GM18520 (cell line): ENCODE measurements around the gene LDB2.

Source experiments
- ATAC-seq: cut with Tn5 transposase; IDR thresholded peaks from one replicate; pipeline ENCODE4 v1.9.1; 2021; ENCODE audit not compliant: unreplicated experiment

Gene LDB2

DNA sequence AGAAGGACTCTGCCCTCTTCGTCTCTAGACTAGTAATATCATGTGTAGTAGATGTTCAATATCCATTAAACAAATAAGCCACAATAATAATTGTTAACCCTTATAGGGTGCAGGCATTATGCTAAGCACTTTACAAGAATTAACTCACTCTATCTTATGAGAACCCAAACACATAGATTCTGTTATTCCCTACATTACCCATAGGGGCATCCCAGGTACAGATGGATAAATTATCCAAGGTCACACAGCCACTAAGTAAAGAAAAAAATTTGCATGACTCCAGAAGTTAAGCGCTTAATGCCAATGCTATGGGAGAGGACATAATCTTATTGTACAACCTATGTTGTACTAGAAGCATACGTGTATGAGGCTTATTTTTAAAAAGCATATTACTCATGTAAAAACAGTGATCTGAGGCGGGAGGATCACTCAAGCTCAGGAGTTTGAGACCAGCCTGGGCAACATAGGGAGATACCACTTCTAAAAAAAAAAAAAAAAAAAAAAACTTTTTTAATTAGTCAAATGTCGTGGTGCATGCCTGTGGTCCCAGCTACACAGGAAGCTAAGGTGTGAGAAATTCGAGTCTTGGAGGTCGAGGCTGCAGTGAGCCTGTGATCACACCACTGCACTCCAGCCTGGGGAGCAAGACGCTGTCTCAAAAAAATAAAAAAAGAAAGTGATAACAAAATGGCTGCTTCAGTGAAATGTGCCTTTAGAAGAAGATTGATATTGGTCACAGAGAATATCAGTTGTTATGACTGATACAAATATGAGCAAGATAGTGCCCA, 13.6 kb downstream of the LDB2 start:
- ATAC-seq = no peak

DNA sequence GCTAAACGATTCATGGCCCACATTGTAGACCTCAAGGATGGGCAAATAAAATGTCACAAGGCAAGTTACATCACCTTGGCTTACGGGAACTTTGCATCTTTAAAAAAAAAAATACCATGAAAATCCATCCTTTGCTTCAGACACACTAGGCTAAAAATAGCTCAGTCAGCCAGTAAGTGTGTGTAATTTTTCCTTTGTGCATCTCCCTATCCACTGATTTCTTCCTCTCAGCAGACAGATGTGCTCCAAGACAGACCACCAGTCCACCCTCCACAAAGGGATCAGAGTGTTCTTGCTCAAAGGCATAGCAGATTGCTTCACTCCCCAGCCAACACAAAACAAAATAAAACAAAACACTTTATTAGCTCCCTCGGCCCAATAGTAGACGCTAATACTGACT, 14.6 kb downstream of the LDB2 start:
- ATAC-seq = no peak

DNA sequence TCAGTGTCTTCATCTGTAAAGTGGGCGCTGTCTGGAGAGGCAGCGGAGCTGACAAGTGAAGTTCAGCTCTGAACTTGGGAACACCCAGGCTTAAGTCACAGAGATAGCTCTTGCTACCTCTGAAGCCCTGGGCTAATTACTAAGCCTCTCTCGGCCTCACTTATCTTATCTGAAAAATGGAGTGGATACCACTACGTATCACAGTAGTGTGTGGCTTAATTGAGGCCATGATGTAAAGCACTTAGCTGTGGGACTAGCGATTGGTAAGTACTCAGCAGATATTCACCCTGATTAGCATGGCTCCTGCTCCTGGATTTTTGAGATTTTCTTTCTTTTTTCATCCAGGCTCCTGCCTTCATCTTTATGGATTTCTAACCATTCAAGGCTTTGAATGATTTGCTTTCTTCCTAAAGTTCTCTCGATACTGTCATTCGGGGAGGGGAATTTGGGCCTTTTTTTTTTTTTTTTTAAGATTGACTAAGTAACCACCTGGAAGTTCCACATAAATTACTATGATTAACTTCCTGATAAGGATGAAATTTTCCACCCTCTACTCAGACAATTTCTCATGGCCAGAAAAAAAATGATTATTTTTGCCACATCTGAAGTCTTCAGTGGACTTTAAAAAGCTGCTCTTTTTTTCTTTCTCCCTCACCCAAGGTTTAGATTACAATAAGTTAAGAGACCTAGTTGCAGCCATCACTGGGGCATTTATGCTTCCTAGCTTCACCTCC, 17.1 kb downstream of the LDB2 start:
- ATAC-seq = no peak

DNA sequence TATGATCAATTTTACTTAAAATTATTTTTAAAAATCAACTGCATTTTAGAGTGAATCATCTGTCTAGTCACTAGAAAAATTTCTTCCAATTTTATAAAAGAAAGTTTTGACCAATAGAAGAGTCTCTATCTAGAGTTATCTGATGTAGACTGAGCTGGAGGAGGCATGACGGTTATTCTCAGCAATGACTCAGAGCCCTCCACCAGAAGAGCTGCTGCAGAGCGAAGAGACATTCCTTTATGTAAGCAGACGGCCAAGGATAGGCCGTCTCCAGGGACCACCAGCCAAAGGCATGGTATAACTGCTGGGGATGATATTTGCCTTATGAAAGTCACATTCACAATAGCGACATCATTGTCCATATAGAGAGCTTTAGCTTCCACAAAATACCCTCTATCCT, 23.0 kb downstream of the LDB2 start:
- ATAC-seq = no peak

GRCh38 chr4:16869594-16870245, 28.7 kb downstream of the LDB2 start:
- no peak for ATAC-seq

GRCh38 chr4:16868674-16869073, 29.8 kb downstream of the LDB2 start:
- ATAC-seq = no peak

DNA sequence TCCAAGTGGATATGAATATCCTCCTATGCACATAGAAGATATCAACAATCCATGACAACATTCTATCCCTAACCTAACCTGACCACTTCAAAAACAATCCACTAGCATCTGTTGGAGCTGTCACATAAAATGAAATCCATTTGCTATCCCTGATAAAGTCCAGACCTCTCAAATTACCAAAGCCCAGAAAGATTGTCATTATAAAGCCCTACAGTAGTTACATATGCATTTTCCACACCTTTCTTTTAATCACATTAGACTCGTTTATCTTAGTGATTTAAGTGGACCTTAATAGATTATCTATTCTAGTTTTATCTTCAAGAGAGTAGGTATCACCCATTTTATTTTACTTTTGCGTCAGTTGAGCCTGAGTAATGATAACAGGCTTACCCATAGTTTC, 30.6 kb downstream of the LDB2 start:
- no peak for ATAC-seq

DNA sequence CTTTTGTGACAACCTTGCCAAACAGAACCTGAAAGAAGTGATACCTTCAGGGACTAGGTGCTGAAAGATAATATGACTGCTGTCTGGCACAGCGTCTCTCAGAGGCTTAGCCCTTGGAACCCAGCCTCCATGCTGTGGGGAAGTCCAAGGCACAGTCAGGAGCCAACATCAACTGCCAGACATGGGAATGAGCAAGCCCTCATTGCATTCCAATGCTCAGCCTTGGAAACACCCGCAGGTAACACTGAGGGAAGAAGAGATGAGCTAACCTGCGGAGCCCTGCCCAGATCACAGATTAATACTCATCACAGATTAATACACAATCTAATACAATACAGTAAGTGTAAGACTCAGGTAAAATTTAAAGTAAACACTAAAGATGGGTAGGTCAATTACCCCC, 31.5 kb downstream of the LDB2 start:
- no peak for ATAC-seq

GRCh38 chr4:16865897-16866283, 32.6 kb downstream of the LDB2 start:
- no peak for ATAC-seq

GRCh38 chr4:16865209-16865896, 33.1 kb downstream of the LDB2 start:
- no peak for ATAC-seq

DNA sequence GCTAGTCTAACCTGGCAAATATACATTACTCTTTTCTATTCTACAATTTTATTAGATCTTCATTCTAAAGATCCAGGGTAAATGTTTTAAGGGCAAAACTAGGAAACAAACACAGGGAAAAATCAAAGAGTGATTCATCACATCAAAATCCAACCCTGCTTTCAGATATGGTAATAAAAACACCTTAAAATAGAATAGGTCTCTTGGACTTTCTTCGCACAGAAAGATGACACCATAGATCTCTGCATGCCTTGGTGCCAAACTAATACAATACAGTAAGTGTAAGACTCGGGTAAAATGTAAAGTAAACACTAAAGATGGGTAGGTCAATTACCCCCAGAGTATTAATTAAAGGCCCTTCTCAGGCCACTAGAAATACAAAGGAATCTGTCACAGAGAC, 34.2 kb downstream of the LDB2 start:
- no peak for ATAC-seq

DNA sequence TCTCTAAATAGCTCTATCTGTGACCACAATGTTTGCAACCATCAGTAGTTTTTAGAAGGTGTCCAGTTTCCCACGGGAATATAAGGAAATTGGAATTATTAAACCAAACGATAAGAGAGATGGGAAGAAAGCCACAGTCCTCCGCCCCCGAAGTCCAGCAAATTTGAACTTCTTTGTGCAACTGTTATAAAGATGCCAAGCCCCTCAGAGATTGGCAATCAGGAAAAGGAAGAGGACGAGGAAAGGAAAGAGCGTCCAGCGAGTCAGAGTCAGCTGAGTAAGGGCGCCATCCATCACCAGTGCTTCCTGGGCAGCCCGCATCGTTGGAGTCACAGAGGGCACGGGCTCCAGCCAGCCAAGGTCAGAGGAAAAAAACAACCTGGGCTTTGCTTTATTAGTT, 35.7 kb downstream of the LDB2 start:
- ATAC-seq = no peak

DNA sequence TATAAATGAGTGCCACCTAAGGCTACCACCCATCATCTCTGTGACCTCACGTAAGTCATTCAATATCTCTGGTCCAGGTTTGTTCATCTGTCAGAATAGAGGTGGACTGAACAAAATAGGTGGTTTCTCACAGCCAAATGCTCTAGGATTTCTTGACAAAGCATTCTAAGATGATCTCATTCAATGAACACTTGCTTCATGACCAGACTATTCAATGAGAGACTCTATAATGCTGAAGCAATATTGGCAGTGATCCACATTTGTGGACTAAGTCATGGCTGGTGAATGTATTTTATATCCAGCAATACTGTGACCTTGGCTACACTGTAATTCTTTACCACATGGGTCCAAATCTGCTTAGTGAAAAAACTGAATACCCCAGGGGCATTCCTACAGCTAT, 37.9 kb downstream of the LDB2 start:
- ATAC-seq = no peak

- no peak for ATAC-seq
Measured at GRCh38 chr4:16859031-16859430, 39.4 kb downstream of the LDB2 start.

DNA sequence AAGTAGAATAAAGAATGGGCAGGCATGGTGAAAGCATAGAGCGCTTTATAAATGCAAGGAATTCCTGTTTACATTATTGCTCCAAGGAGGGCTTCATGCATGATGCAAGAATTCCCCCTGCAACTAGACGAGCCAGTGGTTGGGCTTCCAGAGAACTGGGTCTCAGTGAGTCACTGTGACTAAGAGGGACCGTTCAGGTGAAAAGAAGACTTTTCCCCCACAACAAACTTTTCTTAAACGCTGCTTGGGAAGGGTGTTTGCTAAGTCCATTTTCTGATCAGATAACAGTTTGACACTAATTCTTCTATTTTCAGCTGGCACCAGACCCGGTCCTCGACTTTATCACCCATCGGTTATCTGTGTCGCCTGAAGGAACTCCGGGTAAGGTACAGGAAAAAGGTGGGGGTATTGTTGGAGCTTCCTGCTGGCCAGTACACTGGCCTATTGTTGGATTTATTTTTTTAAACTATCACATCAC, 40.1 kb downstream of the LDB2 start:
- ATAC-seq = no peak

DNA sequence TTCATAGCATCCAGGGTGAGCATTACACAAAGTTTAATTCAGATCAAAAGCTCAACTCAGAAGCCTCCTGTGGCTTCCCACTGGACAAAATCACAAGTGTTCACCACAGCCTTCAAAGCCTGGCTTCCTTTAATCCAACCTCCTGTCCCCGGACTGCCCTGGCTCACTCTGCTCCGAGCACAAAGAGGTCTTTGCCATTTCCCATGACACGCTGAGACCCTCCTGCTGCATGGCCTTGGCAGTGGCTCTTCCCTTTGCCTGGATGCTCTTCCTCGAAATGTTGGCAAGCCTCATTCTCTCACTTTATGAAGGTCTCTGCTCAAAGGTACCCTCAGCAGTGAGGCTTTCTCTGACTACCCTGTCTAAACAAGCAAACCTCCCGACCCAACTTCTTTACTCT, 41.0 kb downstream of the LDB2 start:
- no peak for ATAC-seq

DNA sequence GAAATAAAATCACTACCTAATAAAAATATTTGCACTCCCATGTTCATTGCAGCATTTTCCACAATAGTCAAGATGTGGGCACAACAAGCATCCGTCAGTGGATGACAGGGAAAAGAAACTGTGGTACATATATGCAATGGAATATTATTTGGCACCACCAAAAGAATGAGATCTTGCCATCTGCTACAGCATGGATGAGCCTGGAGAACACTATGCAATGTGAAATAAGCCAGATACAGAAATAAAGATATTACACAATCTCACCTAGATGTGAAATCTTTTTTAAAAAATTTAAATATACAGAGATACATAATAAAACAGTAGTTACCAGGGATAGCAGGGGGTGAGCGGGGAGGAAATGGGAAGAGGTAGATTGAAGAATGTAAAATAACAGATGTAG, 44.8 kb downstream of the LDB2 start:
- no peak for ATAC-seq

DNA sequence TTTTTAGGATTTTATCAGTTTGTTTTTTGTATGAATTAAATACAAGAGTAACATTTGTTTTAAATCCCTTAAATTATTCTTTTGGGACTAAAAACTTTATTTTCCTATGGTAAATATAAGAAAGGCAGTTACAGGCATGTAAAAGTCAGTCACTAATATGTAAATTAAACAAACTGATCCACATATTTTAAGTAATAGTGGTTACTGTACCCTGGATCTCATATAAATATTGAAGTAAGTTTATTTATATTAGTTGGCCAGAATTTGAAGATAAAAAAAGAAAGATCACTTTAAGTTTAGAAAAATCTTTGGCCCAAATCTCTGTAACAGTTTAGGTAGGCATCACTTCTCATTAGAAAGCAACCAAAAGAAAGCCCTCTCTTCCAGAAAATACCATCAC, 45.8 kb downstream of the LDB2 start:
- ATAC-seq = no peak

GRCh38 chr4:16852228-16852627, 46.2 kb downstream of the LDB2 start:
- no peak for ATAC-seq

GRCh38 chr4:16846540-16847117, 51.8 kb downstream of the LDB2 start:
- no peak for ATAC-seq
